SK-N-SH treated with all-trans-retinoic acid at 6 μM for 48 hours (cell line): ENCODE measurements around the gene MORC4.

Source experiments
- ESRRG ChIP-seq: fragments of 250-450 bp; sonication (Bioruptor Pico); IDR thresholded peaks from 2 replicates; pipeline ENCODE4 v1.6.1; 2021; ENCODE audit warnings: mild to moderate bottlenecking
- TCF4 ChIP-seq: fragments of 250-450 bp; sonication (Bioruptor Pico); IDR thresholded peaks from 2 replicates; pipeline ENCODE4 v1.8.0; 2021; ENCODE audit warnings: mild to moderate bottlenecking, moderate library complexity, borderline replicate concordance
- ZFP30 ChIP-seq: fragments of 450-650 bp; formaldehyde crosslinking; IDR thresholded peaks from 2 replicates; pipeline ENCODE4 v1.5.0; 2022; ENCODE audit warnings: mild to moderate bottlenecking, moderate library complexity
- TF ChIP-seq, protein P1 (sequence below): fragments of 250-450 bp; sonication (Bioruptor Pico); IDR thresholded peaks from 2 replicates; pipeline ENCODE4 v1.8.0; 2021; ENCODE audit warnings: low read depth, mild to moderate bottlenecking, moderate library complexity, borderline replicate concordance

DNA sequence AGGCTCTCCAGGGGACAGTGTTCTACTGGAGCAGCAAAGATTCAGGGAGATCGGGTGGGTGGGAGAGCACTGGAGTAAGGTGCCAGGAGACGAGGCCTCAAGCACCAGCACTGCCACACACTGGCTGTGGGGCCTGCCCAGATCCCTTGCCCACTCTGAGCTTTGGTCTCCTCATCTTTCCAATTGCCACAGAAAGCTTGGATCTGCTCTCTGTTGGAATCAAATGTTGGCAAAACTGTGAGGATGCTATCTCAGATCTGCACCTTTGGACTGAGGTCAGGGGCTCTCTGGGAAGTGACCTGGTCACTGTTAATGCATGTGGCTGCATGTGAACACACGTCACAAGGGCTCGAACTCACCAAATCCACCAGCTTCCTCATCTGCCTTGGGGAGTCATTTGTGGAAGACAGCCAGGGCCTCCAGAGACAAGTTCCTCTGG lies 98.2 kb downstream of the MORC4 start:
- TF ChIP-seq, protein P1, sequence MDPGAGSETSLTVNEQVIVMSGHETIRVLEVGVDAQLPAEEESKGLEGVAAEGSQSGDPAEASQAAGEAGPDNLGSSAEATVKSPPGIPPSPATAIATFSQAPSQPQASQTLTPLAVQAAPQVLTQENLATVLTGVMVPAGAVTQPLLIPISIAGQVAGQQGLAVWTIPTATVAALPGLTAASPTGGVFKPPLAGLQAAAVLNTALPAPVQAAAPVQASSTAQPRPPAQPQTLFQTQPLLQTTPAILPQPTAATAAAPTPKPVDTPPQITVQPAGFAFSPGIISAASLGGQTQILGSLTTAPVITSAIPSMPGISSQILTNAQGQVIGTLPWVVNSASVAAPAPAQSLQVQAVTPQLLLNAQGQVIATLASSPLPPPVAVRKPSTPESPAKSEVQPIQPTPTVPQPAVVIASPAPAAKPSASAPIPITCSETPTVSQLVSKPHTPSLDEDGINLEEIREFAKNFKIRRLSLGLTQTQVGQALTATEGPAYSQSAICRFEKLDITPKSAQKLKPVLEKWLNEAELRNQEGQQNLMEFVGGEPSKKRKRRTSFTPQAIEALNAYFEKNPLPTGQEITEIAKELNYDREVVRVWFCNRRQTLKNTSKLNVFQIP (CRISPR knock-in tag) = no peak
- TF ChIP-seq ESRRG (no peak), ZFP30 (CRISPR knock-in tag) (no peak), TCF4 (no peak)
